Measurements from ENCODE around the gene RBM39. TPM values are rescaled to one million over a fixed set of nuclear protein-coding genes. Genes with fewer than 3 reads are reported as not detected.

The RBM39 gene
- total RNA-seq, 1 experiment from 2014 or later = 282 TPM

DNA sequence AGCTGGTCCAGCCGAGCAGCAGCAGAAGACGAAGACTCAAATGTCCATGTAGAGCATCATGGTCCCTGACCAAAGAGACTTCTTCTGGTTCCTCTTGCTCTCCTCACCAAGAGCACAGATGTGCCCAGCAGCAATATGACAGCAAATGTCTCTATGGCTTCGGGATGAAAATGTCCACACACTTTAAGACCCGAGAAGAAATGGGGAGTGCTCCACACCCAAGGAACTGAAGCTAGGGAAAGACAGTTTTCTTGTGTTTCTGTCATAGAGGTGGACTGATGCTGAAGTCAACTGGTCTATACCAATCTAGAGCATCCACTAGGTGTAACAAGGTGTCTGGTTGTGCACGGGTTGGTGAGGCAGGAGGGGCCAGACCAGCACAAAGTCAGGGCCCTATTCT lies 72.8 kb downstream of the RBM39 start:
- CTCF ChIA-PET = interaction anchor here (0.6 kb wide), 1 partner anchor 10 kb away, joined by 3 read pairs; no protein-coding TSS in a partner anchor

DNA sequence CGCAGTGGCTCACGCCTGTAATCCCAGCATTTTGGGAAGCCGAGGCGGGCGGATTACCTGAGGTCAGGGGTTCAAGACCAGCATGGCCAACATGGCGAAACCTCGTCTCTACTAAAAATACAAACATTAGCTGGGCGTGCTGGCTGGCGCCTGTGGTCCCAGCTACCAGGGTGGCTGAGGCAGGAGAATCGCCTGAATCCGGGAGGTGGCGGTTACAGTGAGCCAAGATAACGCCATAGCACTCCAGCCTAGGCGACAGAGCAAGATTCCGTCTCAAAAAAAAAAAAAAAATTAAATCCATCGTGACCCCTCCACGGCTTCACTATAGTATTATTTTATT lies 76.1 kb downstream of the RBM39 start:
- H3K27me3 ChIP-seq (ENCODE audit: control insufficient read depth, insufficient read depth, low read length) = no peaks in the 10 kb centered on the region
- no peaks in the 10 kb centered on the region for H3K9me3 ChIP-seq (ENCODE audit: control insufficient read depth, insufficient read depth, low read depth, low read length)
- in situ Hi-C loops (cut with HindIII; ENCODE audit: low pct_unique_long_range_greater_than_20kb, low sequenced_read_pairs) = no loop called here
- ChIA-PET CTCF (interaction anchor here (0.5 to 0.7 kb wide), 3 partner anchors 27 to 140 kb away, joined by 3 to 11 read pairs (median 3); partner anchors contain the start of gene RBM39), POLR2A (interaction anchor here (0.6 to 0.7 kb wide), 2 partner anchors 324 to 566 kb away, joined by 3 to 4 read pairs; no protein-coding TSS in a partner anchor)
- no peak overlapping the region for H3K4me3 ChIP-seq (ENCODE audit: low read depth in 2 of 2, low read length in 2 of 2)
- TF ChIP-seq POLR2AphosphoS5 (IDR thresholded peaks at IDR 0.05; ENCODE audit: low read depth, low read length) = no peak
- TF ChIP-seq, protein P1, sequence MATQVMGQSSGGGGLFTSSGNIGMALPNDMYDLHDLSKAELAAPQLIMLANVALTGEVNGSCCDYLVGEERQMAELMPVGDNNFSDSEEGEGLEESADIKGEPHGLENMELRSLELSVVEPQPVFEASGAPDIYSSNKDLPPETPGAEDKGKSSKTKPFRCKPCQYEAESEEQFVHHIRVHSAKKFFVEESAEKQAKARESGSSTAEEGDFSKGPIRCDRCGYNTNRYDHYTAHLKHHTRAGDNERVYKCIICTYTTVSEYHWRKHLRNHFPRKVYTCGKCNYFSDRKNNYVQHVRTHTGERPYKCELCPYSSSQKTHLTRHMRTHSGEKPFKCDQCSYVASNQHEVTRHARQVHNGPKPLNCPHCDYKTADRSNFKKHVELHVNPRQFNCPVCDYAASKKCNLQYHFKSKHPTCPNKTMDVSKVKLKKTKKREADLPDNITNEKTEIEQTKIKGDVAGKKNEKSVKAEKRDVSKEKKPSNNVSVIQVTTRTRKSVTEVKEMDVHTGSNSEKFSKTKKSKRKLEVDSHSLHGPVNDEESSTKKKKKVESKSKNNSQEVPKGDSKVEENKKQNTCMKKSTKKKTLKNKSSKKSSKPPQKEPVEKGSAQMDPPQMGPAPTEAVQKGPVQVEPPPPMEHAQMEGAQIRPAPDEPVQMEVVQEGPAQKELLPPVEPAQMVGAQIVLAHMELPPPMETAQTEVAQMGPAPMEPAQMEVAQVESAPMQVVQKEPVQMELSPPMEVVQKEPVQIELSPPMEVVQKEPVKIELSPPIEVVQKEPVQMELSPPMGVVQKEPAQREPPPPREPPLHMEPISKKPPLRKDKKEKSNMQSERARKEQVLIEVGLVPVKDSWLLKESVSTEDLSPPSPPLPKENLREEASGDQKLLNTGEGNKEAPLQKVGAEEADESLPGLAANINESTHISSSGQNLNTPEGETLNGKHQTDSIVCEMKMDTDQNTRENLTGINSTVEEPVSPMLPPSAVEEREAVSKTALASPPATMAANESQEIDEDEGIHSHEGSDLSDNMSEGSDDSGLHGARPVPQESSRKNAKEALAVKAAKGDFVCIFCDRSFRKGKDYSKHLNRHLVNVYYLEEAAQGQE (IDR thresholded peaks at IDR 0.05; ENCODE audit: insufficient read depth in 1 of 2, low read depth in 2 of 2, low read length in 1 of 2) = no peak
- TF ChIP-seq, protein P2, sequence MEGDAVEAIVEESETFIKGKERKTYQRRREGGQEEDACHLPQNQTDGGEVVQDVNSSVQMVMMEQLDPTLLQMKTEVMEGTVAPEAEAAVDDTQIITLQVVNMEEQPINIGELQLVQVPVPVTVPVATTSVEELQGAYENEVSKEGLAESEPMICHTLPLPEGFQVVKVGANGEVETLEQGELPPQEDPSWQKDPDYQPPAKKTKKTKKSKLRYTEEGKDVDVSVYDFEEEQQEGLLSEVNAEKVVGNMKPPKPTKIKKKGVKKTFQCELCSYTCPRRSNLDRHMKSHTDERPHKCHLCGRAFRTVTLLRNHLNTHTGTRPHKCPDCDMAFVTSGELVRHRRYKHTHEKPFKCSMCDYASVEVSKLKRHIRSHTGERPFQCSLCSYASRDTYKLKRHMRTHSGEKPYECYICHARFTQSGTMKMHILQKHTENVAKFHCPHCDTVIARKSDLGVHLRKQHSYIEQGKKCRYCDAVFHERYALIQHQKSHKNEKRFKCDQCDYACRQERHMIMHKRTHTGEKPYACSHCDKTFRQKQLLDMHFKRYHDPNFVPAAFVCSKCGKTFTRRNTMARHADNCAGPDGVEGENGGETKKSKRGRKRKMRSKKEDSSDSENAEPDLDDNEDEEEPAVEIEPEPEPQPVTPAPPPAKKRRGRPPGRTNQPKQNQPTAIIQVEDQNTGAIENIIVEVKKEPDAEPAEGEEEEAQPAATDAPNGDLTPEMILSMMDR (IDR thresholded peaks at IDR 0.05) = no peak
- TF ChIP-seq SIN3A (IDR thresholded peaks at IDR 0.05; ENCODE audit: borderline replicate concordance, insufficient read depth, low read depth, low read length) = no peak
- TF ChIP-seq TCF7L2 (IDR thresholded peaks at IDR 0.05; ENCODE audit: low read depth, low read length) = no peak
- ATAC-seq (no peak), DNase-seq (ENCODE audit: low read depth, low spot score) (no peak)
- BruUV-seq (replicated peaks) = no TSS peak
- peaks cover 3% of the 10 kb centered on the region for H3K36me3 ChIP-seq (ENCODE audit: control insufficient read depth, insufficient read depth, low read length)
- peaks cover 18% of the 10 kb centered on the region for H3K4me1 ChIP-seq (ENCODE audit: control insufficient read depth, insufficient read depth, low read length)
- H3K27ac ChIP-seq (ENCODE audit: low read length) = no peak overlapping the region
- intact Hi-C loops (cut with micrococcal nuclease; ENCODE audit: unreplicated experiment) = no loop called here

More for the DNA sequence above, 72.8 kb downstream of the RBM39 start:
- in situ Hi-C loops (cut with HindIII; ENCODE audit: low pct_unique_long_range_greater_than_20kb, low sequenced_read_pairs) = no loop called here
- POLR2A ChIA-PET = no interaction called here
- Histone ChIP-seq H3K27ac (ENCODE audit: low read length) (no peak overlapping the region), H3K9me3 (ENCODE audit: control insufficient read depth, insufficient read depth, low read depth, low read length) (no peaks in the 10 kb centered on the region), H3K27me3 (ENCODE audit: control insufficient read depth, insufficient read depth, low read length) (no peaks in the 10 kb centered on the region), H3K4me3 (ENCODE audit: low read depth in 2 of 2, low read length in 2 of 2) (no peak overlapping the region), H3K36me3 (ENCODE audit: control insufficient read depth, insufficient read depth, low read length) (peaks cover 4% of the 10 kb centered on the region), H3K4me1 (ENCODE audit: control insufficient read depth, insufficient read depth, low read length) (no peaks in the 10 kb centered on the region)
- intact Hi-C loops (cut with micrococcal nuclease; ENCODE audit: unreplicated experiment) = no loop called here
- DNase-seq (ENCODE audit: low read depth, low spot score) (no peak), ATAC-seq (no peak)
- TF ChIP-seq, protein P2 (IDR thresholded peaks at IDR 0.05) = no peak
- TF ChIP-seq TCF7L2 (IDR thresholded peaks at IDR 0.05; ENCODE audit: low read depth, low read length) (no peak), POLR2AphosphoS5 (IDR thresholded peaks at IDR 0.05; ENCODE audit: low read depth, low read length) (no peak), SIN3A (IDR thresholded peaks at IDR 0.05; ENCODE audit: borderline replicate concordance, insufficient read depth, low read depth, low read length) (no peak)
- TF ChIP-seq, protein P1 (IDR thresholded peaks at IDR 0.05; ENCODE audit: insufficient read depth in 1 of 2, low read depth in 2 of 2, low read length in 1 of 2) = no peak
- BruUV-seq (replicated peaks) = no TSS peak

Data from Panc1 (cell line).